Chondrocyte (in vitro differentiated cells): ENCODE results near the gene DRC1. TPM values are rescaled to one million over a fixed set of nuclear protein-coding genes. Genes with fewer than 3 reads are reported as not detected.

Experiments used
- DNase-seq: peaks from one replicate; pipeline ENCODE4 v3.0.0; 2021; ENCODE audit warnings: mixed read lengths, low spot score
- H3K27ac Mint-ChIP-seq: one replicate; pipeline ENCODE4 v1.8.0; 2021; ENCODE audit warnings: mild to moderate bottlenecking, moderate library complexity, mixed read lengths; ENCODE audit not compliant: unreplicated experiment
- H3K27me3 Mint-ChIP-seq: 2 replicates; pipeline ENCODE4 v1.8.0; 2021; ENCODE audit warnings: low read depth, mixed read lengths
- H3K36me3 Mint-ChIP-seq: 2 replicates; pipeline ENCODE4 v1.8.0; 2021; ENCODE audit warnings: low read depth, mixed read lengths
- H3K4me1 Mint-ChIP-seq: 2 replicates; pipeline ENCODE4 v1.8.0; 2021; ENCODE audit warnings: low read depth, mild to moderate bottlenecking, mixed read lengths
- H3K4me3 Mint-ChIP-seq: one replicate; pipeline ENCODE4 v1.8.0; 2021; ENCODE audit warnings: mild to moderate bottlenecking, moderate library complexity, mixed read lengths; ENCODE audit not compliant: unreplicated experiment
- H3K9me3 Mint-ChIP-seq: 2 replicates; pipeline ENCODE4 v1.8.0; 2021; ENCODE audit warnings: low read depth, mixed read lengths
- total RNA-seq: library from RNA; stranded (reverse); gene quantifications from 3 replicates; pipeline ENCODE4 v1.2.1, GENCODE V29; 2021
- TF ChIP-seq, protein P1 (sequence below): fragments of 200-600 bp; sonication (generic); IDR thresholded peaks from 2 replicates; pipeline ENCODE4 v1.5.0; 2021; ENCODE audit warnings: antibody characterized with exemption, mild to moderate bottlenecking, moderate library complexity

DRC1 gene
- total RNA-seq, 1 donor from 2014 or later = 0.17 TPM

DNA sequence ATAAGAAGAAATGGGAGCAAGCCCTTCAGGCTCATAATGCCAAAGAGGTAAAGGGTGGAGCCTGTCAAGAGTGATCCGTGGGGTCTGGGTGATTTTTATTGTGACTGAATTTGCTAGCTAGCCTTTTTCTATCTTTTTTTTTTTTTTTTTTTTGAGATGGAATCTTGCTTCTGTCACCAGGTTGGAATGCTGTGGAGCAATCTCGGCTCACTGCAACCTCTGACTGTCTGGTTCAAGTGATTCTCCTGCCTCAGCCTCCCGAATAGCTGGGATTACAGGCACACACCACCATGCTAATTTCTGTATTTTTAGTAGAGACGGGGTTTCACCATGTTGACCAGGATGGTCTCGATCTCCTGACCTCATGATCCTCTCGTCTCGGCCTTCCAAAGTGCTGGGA is 29.1 kb downstream of the DRC1 start:
- TF ChIP-seq, protein P1, sequence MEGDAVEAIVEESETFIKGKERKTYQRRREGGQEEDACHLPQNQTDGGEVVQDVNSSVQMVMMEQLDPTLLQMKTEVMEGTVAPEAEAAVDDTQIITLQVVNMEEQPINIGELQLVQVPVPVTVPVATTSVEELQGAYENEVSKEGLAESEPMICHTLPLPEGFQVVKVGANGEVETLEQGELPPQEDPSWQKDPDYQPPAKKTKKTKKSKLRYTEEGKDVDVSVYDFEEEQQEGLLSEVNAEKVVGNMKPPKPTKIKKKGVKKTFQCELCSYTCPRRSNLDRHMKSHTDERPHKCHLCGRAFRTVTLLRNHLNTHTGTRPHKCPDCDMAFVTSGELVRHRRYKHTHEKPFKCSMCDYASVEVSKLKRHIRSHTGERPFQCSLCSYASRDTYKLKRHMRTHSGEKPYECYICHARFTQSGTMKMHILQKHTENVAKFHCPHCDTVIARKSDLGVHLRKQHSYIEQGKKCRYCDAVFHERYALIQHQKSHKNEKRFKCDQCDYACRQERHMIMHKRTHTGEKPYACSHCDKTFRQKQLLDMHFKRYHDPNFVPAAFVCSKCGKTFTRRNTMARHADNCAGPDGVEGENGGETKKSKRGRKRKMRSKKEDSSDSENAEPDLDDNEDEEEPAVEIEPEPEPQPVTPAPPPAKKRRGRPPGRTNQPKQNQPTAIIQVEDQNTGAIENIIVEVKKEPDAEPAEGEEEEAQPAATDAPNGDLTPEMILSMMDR = no peak

DNA sequence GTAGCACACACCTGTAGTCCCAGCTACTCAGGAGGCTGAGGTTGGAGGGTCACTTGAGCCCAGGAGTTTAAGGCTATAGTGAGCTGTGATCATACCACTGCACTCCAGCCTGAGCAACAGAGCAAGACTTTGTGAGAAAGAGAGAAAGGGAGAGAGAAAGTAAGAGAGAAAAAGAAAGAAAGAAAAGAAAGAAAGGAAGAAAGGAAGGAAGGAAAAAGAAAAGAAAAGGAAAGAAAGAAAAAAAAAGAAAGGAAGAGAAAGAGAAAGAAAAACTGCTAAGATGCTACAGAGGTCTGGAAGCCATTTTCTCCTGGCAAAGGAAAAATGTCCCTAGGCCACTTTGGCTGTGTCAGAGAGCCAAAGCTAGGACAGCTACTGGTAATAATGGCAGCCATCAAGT is 30.6 kb downstream of the DRC1 start:
- Mint-ChIP-seq H3K4me3 (no peak overlapping the region), H3K4me1 (peaks cover 6% of the 10 kb centered on the region), H3K27me3 (no peaks in the 10 kb centered on the region), H3K9me3 (no peaks in the 10 kb centered on the region), H3K27ac (no peak overlapping the region), H3K36me3 (no peaks in the 10 kb centered on the region)
- TF ChIP-seq, protein P1 = no peak
- DNase-seq = no peak

More for the DNA sequence above, 29.1 kb downstream of the DRC1 start:
- Mint-ChIP-seq H3K4me1 (peaks cover 6% of the 10 kb centered on the region), H3K36me3 (no peaks in the 10 kb centered on the region), H3K9me3 (no peaks in the 10 kb centered on the region), H3K27ac (no peak overlapping the region), H3K4me3 (no peak overlapping the region), H3K27me3 (no peaks in the 10 kb centered on the region)
- DNase-seq = no peak

DNA sequence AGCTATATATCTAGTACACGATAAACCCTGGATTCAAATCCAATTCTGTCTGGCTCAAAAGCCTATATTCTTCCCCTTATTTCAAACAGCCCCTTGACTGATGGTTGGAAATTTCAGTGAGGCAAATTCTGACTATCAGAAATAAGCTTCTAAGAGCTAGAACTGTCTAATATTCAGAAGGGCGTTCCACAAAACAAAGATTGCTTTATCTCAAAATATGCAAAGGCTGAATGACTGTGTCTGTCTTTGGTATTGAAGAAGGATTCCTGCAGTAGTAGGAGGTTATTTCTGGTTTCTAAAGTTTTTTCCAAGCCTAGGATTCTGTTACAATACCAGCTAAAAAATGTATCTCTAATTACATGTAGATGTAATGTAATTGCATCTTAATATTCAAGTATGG is 31.1 kb downstream of the DRC1 start:
- no peak for DNase-seq
- H3K27ac Mint-ChIP-seq = no peak overlapping the region
- TF ChIP-seq, protein P1 = no peak
- no peaks in the 10 kb centered on the region for H3K9me3 Mint-ChIP-seq
- peaks cover 6% of the 10 kb centered on the region for H3K4me1 Mint-ChIP-seq
- H3K27me3 Mint-ChIP-seq = no peaks in the 10 kb centered on the region
- H3K4me3 Mint-ChIP-seq = no peak overlapping the region
- H3K36me3 Mint-ChIP-seq = no peaks in the 10 kb centered on the region

DNA sequence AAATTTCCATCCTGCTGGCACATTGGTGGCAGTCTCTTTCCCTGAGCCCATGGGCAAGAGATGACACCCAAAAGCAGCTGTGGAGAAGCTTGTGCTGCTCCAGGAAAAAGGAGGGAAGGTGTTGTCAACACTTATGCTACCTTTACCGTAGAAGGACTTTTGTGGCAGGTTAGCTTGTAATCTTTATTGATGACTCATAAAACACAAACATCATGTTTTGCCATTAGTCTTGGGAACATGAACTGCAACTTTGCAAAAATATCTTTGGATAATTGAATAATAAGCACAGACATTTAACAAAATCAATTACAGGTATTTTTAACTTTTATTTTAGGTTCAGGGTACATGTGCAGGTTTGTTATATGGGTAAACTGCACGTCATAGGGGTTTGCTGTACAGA is 33.4 kb downstream of the DRC1 start:
- TF ChIP-seq, protein P1 = no peak
- Mint-ChIP-seq H3K36me3 (no peaks in the 10 kb centered on the region), H3K4me3 (no peak overlapping the region), H3K27me3 (no peaks in the 10 kb centered on the region), H3K4me1 (peaks cover 15% of the 10 kb centered on the region), H3K9me3 (no peaks in the 10 kb centered on the region), H3K27ac (no peak overlapping the region)
- DNase-seq = no peak

DNA sequence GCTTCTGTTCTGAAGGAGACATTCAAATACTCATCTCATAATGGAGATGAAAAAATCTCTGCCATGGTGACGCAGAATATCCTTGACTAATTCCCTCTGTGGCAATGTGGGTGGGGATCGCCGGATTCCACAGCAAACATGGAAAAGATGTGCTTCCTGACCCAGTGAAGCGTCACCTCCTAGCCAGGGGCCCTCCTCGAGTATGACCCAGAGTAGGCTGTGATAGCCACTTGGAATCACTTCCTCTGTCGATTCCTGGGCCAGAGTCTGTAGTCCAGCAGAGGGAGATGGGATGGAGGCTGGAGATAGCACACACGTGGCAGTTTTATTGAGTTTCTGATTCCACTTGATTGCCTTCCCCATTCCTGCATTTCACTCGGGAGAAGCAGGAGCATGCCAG is 36.8 kb downstream of the DRC1 start:
- no peak for DNase-seq
- Mint-ChIP-seq H3K4me1 (peaks cover 8% of the 10 kb centered on the region), H3K27ac (no peak overlapping the region), H3K9me3 (no peaks in the 10 kb centered on the region), H3K36me3 (no peaks in the 10 kb centered on the region), H3K27me3 (no peaks in the 10 kb centered on the region), H3K4me3 (no peak overlapping the region)
- TF ChIP-seq, protein P1 = no peak
